ENCODE data around the gene R3HDM2. TPM values are rescaled to one million over a fixed set of nuclear protein-coding genes. Genes with fewer than 3 reads are reported as not detected.
A peak's percentile ranks its signal among the peaks of the same experiment; 100 is the strongest.

R3HDM2 gene
- total and polyA plus RNA-seq, 2 of the 13 experiments (the other 11 are each of a cell fraction or from before 2014, with no cell fraction given), result 11.1 to 23.5 TPM

- TF ChIP-seq POLR2AphosphoS2 (IDR thresholded peaks at IDR 0.05; ENCODE audit: low read depth, low read length) (no peak), STAG1 (CRISPR knock-in tag; IDR thresholded peaks at IDR 0.05) (0 out of 2 replicates have a peak, but pooled peaks have one; percentile 11), CREB1 (IDR thresholded peaks at IDR 0.05) (peak; percentile 96), CREB1 (CRISPR knock-in tag; IDR thresholded peaks at IDR 0.05) (peak; percentile 79), LBX2 (CRISPR knock-in tag; IDR thresholded peaks at IDR 0.05; ENCODE audit: borderline replicate concordance) (peak; percentile 50; the same call in 1 of the 2 replicates), ZNF160 (CRISPR knock-in tag; IDR thresholded peaks at IDR 0.05) (0 out of 2 replicates have a peak, but pooled peaks have one; percentile 59), SIN3B (IDR thresholded peaks at IDR 0.05; ENCODE audit: low read length) (no peak), ATF4 (CRISPR knock-in tag; IDR thresholded peaks at IDR 0.05) (0 out of 4 replicates have a peak, but pooled peaks of 1 of the 2 experiments have one; percentile 44), RELA (CRISPR knock-in tag; IDR thresholded peaks at IDR 0.05) (peak; percentile 81; the same call in 1 of the 2 replicates), MNT (IDR thresholded peaks at IDR 0.05) (peak; percentile 42), KDM1A (CRISPR knock-in tag; IDR thresholded peaks at IDR 0.05) (no peak), ZMYM2 (CRISPR knock-in tag; IDR thresholded peaks at IDR 0.05) (no peak), ZNF362 (CRISPR knock-in tag; IDR thresholded peaks at IDR 0.05; ENCODE audit: borderline replicate concordance) (no peak), ATRX (CRISPR knock-in tag; IDR thresholded peaks at IDR 0.05; ENCODE audit: borderline replicate concordance) (no peak), ZBTB26 (CRISPR knock-in tag; IDR thresholded peaks at IDR 0.05; ENCODE audit: borderline replicate concordance) (peak; percentile 57; the same call in 1 of the 2 replicates), HNF4G (IDR thresholded peaks at IDR 0.05; ENCODE audit: borderline replicate concordance, low read depth, low read length) (no peak; the same call in 1 of the 2 replicates), HNF4G (CRISPR knock-in tag; IDR thresholded peaks at IDR 0.05; ENCODE audit: borderline replicate concordance, low read depth) (no peak), CBX5 (CRISPR knock-in tag; IDR thresholded peaks at IDR 0.05; ENCODE audit: borderline replicate concordance) (peak; percentile 39; the same call in 1 of the 2 replicates), AGO2 (optimal IDR thresholded peaks at IDR 0.05; ENCODE audit: low read depth, low read length) (peak; percentile 79), HMGXB4 (CRISPR knock-in tag; IDR thresholded peaks at IDR 0.05; ENCODE audit: borderline replicate concordance in 1 of 2, low read depth in 1 of 2) (peak; percentile 40 to 76; a peak in 3 of 4 replicates), EHMT2 (IDR thresholded peaks at IDR 0.05; ENCODE audit: borderline replicate concordance, low read depth, low read length) (no peak), ZFY (CRISPR knock-in tag; IDR thresholded peaks at IDR 0.05) (peak; percentile 93), ZNF670 (CRISPR knock-in tag; IDR thresholded peaks at IDR 0.05; ENCODE audit: borderline replicate concordance) (peak; percentile 73; the same call in 1 of the 2 replicates)
These were observed at the start of gene R3HDM2 (continued) for GRCh38 chr12:57430931-57431566.
